Activated naive CD8-positive, alpha-beta T cell treated with anti-CD3 and anti-CD28 coated beads, Interleukin-2, amount 10 ng/mL, durations not matched to agents 7 days and 5 days (primary cell): ENCODE measurements around the gene IARS1. TPM values are rescaled to one million over a fixed set of nuclear protein-coding genes. Genes with fewer than 3 reads are reported as not detected.

ENCODE experiments used
- ATAC-seq: fragments of 150-1000 bp; cut with Tn5 transposase; one replicate; pipeline ENCODE4 v1.10.0; 2021; ENCODE audit warnings: low read depth, moderate library complexity
- POLR2A ChIA-PET: fragments of 350-600 bp; sonication (Branson Sonifier 250); formaldehyde crosslinking; loops from one replicate; lab custom pipeline; 2021; ENCODE audit warnings: antibody characterized with exemption; lab: Charles Lee
- DNase-seq: peaks from one replicate; pipeline ENCODE4 v3.0.0; 2021
- H3K27ac Mint-ChIP-seq: one replicate; pipeline ENCODE4 v1.8.0; 2022; ENCODE audit warnings: mild to moderate bottlenecking, mixed read lengths
- H3K27me3 Mint-ChIP-seq: one replicate; pipeline ENCODE4 v1.8.0; 2022; ENCODE audit warnings: mild to moderate bottlenecking, moderate library complexity, mixed read lengths
- H3K36me3 Mint-ChIP-seq: one replicate; pipeline ENCODE4 v1.8.0; 2021; ENCODE audit warnings: mild to moderate bottlenecking, mixed read lengths
- H3K4me1 Mint-ChIP-seq: one replicate; pipeline ENCODE4 v1.8.0; 2021; ENCODE audit warnings: mixed read lengths
- H3K4me3 Mint-ChIP-seq: one replicate; pipeline ENCODE4 v1.8.0; 2022; ENCODE audit warnings: mild to moderate bottlenecking, moderate library complexity, mixed read lengths
- H3K9me3 Mint-ChIP-seq: one replicate; pipeline ENCODE4 v1.8.0; 2021; ENCODE audit warnings: mixed read lengths
- total RNA-seq, 2 experiments: library from RNA; stranded (reverse); gene quantifications; one replicate each; pipeline ENCODE4 v1.2.3, GENCODE V29; 2021

The IARS1 gene
- total RNA-seq, 2 experiments from 2014 or later = 120 to 123 TPM

DNA sequence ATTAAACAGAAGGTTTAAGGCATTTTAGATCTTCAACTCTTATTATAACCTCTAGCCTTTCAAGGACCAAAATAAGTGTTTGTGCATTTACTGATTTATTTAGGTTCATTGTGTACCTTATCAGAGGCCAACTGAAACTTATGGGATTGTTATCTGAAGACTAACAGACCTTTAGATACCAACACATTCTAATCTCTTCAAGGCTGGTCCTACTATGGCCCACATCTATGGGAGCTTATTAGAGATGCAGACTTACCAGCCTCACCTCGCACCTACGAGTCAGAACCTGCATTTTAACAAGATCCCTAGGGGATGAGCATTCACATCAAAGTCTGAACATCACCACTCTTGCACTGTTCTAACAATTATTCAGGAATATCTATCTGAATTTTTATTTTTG is 1.9 kb downstream of the IARS1 start:
- Mint-ChIP-seq H3K9me3 (no peaks in the 10 kb centered on the region), H3K4me1 (peaks cover 41% of the 10 kb centered on the region), H3K27ac (peak overlapping the region; percentile 99), H3K27me3 (no peaks in the 10 kb centered on the region), H3K36me3 (peaks cover 21% of the 10 kb centered on the region), H3K4me3 (peak overlapping the region; percentile 98)
- POLR2A ChIA-PET = interaction anchor here (0.6 to 1.0 kb wide), 2 partner anchors 34 to 1381 kb away, joined by 3 to 6 read pairs; partner anchors contain the start of genes CENPP and NOL8
- ATAC-seq (no peak), DNase-seq (no peak)

DNA sequence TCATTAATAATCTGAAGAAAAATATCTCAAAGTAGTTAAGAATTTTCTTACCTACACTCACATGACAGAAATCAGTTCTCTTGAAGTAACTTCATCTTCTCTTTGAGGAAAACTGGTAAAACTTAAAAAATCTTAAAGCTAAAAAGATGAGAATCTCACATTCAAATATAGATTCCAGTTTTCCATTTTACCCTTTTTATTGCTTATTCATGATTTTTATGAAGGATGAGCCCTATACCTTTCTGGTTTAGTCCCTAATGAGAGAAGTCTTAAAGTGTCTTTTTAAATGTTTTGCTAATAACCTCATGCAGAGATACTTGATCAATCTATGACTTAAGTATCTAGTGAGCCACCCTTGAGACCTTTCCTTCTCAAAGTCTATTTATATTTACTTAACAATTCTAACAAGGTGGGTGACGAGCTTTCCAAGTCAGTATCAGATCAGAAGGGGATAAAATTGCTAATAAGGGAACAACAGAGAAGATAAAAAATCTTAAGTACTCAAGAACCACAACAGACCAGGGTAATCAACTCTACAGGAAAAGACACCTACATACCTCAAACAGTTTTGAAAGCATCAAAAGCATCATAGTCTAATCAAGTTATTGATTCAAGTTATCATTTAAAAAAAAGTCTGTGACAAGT is 2.6 kb downstream of the IARS1 start:
- ATAC-seq = no peak
- Mint-ChIP-seq H3K4me1 (peaks cover 41% of the 10 kb centered on the region), H3K36me3 (peaks cover 21% of the 10 kb centered on the region), H3K4me3 (peak overlapping the region; percentile 32), H3K27me3 (no peaks in the 10 kb centered on the region), H3K9me3 (no peaks in the 10 kb centered on the region), H3K27ac (peak overlapping the region; percentile 99)
- no peak for DNase-seq
- POLR2A ChIA-PET = no interaction called here

DNA sequence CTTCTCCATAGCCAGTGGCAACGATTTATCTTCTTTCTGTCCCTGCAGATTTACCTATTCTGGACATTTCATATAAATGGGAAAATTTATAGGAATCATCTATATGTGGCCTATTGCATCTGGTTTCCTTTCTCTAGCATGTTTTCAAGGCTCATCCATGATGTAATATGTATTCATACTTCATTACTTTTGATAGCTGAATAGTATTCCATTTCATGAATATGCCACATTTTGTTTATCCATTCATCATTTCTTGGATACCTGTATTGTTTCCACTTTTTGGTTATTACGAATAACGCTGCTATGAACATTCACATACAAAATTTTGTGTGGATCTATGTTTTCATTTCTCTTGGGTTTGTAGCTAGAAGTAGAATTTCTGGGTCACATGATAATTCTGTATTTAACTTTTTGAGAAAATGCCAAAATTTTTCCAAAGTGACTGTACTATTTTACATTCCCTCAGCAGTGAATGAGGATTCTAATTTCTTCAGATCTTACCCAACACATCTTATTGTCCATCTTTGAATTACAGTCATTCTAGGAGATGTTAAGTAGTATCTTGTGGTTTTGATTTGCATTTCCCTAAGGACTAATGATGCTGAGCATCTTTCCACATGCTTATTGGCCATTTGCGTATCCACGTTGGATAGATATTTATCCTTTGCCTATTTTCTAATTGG is 3.6 kb downstream of the IARS1 start:
- Mint-ChIP-seq H3K4me3 (no peak overlapping the region), H3K27ac (no peak overlapping the region)
- POLR2A ChIA-PET = no interaction called here

DNA sequence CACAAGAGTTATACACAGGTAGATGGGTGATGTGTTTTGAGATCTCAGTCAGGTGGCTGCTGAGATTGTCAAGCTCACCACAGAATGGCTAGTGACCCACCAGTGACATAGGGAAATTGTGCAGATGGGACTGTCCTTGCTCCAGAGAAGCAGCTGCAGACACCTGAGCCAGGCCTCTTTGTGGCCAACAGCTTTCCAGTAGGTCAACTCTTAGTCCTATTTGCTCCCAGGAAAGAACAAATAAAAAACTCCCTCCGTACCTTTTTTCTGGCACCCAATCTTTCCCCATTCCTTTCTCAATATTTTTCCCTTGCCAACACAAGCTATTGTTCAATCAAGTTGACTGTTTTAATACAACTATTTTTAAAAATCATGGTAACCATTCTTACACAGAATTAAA is 14.2 kb downstream of the IARS1 start:
- Mint-ChIP-seq H3K27ac (peak overlapping the region; percentile 7), H3K4me1 (peaks cover 30% of the 10 kb centered on the region), H3K4me3 (no peak overlapping the region), H3K27me3 (no peaks in the 10 kb centered on the region), H3K36me3 (peaks cover 35% of the 10 kb centered on the region), H3K9me3 (no peaks in the 10 kb centered on the region)
- POLR2A ChIA-PET = interaction anchor here (1.6 kb wide), 1 partner anchor 10 kb away, joined by 4 read pairs; no protein-coding TSS in a partner anchor
- ATAC-seq (no peak), DNase-seq (no peak)

More for the DNA sequence above, 3.6 kb downstream of the IARS1 start:
- Mint-ChIP-seq H3K27me3 (no peaks in the 10 kb centered on the region), H3K36me3 (peaks cover 29% of the 10 kb centered on the region), H3K9me3 (no peaks in the 10 kb centered on the region), H3K4me1 (peaks cover 37% of the 10 kb centered on the region)
- ATAC-seq (no peak), DNase-seq (no peak)

DNA sequence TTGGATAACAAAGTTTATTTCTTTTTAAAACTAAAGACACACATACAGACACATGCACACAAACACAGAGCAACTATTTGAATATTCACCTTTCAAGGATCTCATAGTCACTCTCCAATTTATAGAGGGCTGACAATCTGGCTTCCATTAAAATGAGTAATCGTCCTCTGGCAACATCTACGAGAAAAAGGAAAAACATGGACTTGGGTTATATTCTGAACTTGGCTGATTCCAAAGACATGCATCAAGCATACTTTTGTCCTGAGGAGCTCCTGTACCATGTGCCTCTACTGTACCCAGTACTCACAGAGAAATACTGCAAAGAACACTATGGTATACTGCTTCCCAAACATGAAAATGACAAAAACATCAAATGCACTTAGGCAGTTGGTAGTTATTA is 15.4 kb downstream of the IARS1 start:
- H3K4me1 Mint-ChIP-seq = peaks cover 30% of the 10 kb centered on the region
- ATAC-seq (no peak), DNase-seq (no peak)
- POLR2A ChIA-PET = interaction anchor here (1.1 to 1.6 kb wide), 2 partner anchors 9 to 386 kb away, joined by 3 to 4 read pairs; no protein-coding TSS in a partner anchor
- H3K4me3 Mint-ChIP-seq = no peak overlapping the region
- H3K9me3 Mint-ChIP-seq = no peaks in the 10 kb centered on the region
- H3K27ac Mint-ChIP-seq = peak overlapping the region; percentile 60
- no peaks in the 10 kb centered on the region for H3K27me3 Mint-ChIP-seq
- peaks cover 39% of the 10 kb centered on the region for H3K36me3 Mint-ChIP-seq

DNA sequence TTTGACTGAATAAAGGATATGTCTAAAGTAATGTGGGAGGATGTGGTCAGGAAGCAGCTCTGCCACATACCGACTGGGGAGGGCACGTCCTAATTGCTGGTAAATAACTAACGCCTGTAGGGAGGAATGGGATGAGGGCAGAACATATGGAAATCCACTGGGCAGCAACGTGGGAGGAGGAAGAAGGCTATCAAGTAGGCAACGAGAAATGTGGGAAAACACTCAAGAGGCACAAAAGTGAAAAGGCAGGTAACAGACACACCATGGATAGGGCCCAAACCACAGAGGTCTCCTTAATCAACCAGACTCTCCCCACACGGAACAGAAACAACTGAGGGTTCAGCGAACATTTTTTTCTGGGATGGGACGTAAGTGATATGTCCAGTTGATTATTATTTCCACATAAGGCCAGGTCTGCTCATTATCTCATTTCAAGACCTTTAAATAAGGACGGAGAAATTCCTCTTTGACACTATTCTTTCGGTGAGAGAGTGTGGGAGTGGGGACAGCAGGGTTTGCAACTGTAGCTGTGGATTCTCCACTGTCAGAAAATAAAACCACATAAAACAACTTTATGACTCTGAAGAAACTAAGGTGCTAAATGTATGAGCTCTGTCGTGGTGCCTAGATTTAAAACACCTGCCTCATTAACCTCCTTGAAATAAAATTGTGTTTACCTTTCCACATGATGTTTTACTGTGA is 17.0 kb downstream of the IARS1 start:
- DNase-seq = no peak
- POLR2A ChIA-PET = interaction anchor here (1.0 kb wide), 1 partner anchor 49 kb away, joined by 3 read pairs; the partner anchor contains the start of gene CENPP
- Mint-ChIP-seq H3K27ac (peak overlapping the region; percentile 70), H3K9me3 (no peaks in the 10 kb centered on the region), H3K4me1 (peaks cover 30% of the 10 kb centered on the region), H3K27me3 (no peaks in the 10 kb centered on the region), H3K4me3 (peak overlapping the region; percentile 64), H3K36me3 (peaks cover 38% of the 10 kb centered on the region)
- peak; percentile 47 for ATAC-seq

DNA sequence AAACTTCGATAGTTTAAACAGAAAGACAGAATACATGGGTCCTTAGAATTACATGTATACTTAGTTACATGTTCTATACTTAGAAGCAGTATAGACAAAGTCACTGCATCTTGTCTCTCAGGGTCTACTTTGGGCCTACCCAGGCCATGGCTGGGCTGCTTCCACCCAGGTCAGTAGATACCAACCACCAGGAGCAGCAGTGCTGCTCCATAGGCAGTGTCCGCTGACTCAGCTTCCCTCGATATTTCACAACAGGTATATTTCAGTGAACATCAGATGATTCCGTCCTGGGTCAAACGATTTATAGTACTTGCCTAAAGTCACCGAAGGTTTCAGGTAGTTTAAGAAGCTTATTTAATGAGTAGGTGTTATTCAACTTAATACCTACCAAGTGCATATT is 18.0 kb downstream of the IARS1 start:
- ATAC-seq = no peak
- H3K27ac Mint-ChIP-seq = peak overlapping the region; percentile 70
- H3K36me3 Mint-ChIP-seq = peaks cover 40% of the 10 kb centered on the region
- no peak for DNase-seq
- H3K4me3 Mint-ChIP-seq = peak overlapping the region; percentile 64
- H3K9me3 Mint-ChIP-seq = no peaks in the 10 kb centered on the region
- POLR2A ChIA-PET = no interaction called here
- H3K27me3 Mint-ChIP-seq = no peaks in the 10 kb centered on the region
- H3K4me1 Mint-ChIP-seq = peaks cover 30% of the 10 kb centered on the region

DNA sequence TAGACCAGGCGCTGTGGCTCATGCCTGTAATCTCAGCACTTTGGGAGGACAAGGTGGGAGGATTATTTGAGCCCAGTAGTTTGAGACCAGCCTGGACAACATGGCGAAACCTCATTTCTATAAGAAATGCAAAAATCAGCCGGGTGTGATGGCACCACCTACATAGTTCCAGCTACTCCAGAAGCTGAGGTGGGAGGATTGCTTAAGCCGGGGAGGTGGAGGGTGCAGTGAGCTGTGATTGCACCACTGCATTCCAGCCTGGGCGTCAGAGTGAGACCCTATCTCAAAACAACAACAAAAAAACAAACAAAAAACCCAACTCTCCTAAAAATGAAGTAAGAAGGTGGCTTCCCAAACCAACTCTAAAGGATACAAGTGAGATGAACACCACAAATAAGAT is 23.0 kb downstream of the IARS1 start:
- Mint-ChIP-seq H3K9me3 (no peaks in the 10 kb centered on the region), H3K4me1 (peaks cover 4% of the 10 kb centered on the region), H3K27me3 (no peaks in the 10 kb centered on the region)

DNA sequence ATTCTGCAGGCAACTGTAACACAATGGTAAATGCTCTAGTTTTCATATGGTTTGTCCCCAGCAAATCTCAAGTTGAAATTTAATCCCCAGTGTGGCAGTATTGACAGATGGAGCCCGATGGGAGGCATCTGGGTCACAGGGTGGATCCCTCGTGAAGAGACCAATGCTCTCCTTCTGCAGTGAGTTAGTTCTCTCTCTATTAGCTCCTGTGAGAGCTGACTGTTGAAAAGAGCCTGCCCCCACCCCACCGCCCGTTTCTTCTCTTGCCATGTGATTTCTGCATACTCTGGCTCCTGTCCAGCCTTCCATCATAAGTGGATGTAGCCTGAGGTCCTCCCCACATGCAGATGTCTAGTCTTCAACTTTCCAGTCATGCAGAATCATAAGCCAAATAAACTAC is 27.0 kb downstream of the IARS1 start:
- no peaks in the 10 kb centered on the region for H3K27me3 Mint-ChIP-seq
- POLR2A ChIA-PET = no interaction called here
- ATAC-seq (no peak), DNase-seq (no peak)
- H3K4me1 Mint-ChIP-seq = peaks cover 3% of the 10 kb centered on the region
- no peak overlapping the region for H3K4me3 Mint-ChIP-seq
- H3K36me3 Mint-ChIP-seq = peaks cover 22% of the 10 kb centered on the region
- no peak overlapping the region for H3K27ac Mint-ChIP-seq
- no peaks in the 10 kb centered on the region for H3K9me3 Mint-ChIP-seq

More for the DNA sequence above, 23.0 kb downstream of the IARS1 start:
- H3K27ac Mint-ChIP-seq = no peak overlapping the region
- ATAC-seq (no peak), DNase-seq (no peak)
- no peak overlapping the region for H3K4me3 Mint-ChIP-seq
- POLR2A ChIA-PET = no interaction called here
- H3K36me3 Mint-ChIP-seq = peaks cover 26% of the 10 kb centered on the region

DNA sequence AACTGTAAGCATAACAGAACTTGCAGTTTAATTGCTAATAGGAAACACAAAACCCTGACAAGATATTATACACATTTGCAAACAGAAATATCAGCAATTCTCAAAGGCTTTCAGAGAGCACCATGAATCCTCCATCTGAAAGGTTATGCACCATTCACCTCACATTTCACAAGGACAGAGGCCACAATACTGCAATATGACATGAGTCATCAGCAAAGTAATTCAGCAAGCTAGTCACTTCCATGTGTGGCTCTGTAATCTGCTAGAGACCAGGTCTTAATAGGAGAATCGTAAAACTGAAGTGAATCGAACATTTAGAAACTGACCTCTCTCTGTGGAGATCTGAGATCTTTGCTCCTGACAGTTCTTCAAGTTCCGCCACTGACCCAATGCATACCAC is 28.3 kb downstream of the IARS1 start:
- no peaks in the 10 kb centered on the region for H3K9me3 Mint-ChIP-seq
- H3K4me1 Mint-ChIP-seq = peaks cover 3% of the 10 kb centered on the region
- no peak overlapping the region for H3K4me3 Mint-ChIP-seq
- POLR2A ChIA-PET = no interaction called here
- no peak for DNase-seq
- no peak for ATAC-seq
- no peaks in the 10 kb centered on the region for H3K27me3 Mint-ChIP-seq
- H3K36me3 Mint-ChIP-seq = peaks cover 17% of the 10 kb centered on the region
- H3K27ac Mint-ChIP-seq = no peak overlapping the region

DNA sequence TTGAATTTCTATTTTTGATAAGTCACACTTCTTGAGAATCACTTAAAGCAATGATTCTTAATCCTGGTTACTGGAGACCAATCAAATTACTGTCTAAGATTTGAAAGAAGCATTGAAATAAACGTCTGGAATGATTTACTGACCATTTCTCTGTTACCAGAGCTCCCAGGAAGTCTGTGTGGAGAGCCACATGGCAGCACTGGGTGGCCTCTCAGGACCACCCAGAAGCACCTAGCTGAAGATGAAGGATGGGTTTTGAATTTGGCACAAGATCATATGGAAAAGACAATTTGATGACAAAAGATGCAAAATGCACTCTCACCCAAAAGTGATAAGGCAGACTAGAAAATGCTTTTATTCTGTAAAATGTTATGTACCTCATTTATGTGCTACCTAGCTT is 30.4 kb downstream of the IARS1 start:
- Mint-ChIP-seq H3K9me3 (no peaks in the 10 kb centered on the region), H3K36me3 (peaks cover 16% of the 10 kb centered on the region), H3K27ac (peak overlapping the region; percentile 8), H3K4me1 (peaks cover 2% of the 10 kb centered on the region), H3K27me3 (no peaks in the 10 kb centered on the region), H3K4me3 (no peak overlapping the region)
- POLR2A ChIA-PET = no interaction called here
- DNase-seq (no peak), ATAC-seq (no peak)

DNA sequence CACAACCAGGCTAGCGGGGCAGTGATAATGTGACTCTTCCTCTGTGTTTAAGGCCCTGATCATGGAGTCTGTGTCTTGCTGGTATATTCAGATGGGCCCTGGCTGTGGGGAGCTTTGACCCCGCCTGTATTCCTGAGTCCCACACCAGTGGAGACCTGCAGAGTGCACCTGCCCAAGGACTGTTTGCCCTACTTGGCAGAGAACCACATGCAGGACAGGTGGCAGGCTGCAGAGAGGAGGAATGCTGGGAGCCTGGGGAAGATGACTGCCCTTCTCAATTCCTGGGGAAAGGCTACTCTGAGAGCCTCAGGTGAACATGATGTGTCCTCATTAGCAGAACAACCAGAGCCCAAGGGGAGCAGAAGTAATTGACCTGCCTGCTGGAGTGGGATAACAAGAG is 36.2 kb downstream of the IARS1 start:
- no peak for DNase-seq
- no peak for ATAC-seq
- Mint-ChIP-seq H3K9me3 (no peaks in the 10 kb centered on the region), H3K4me1 (no peaks in the 10 kb centered on the region), H3K27ac (no peak overlapping the region), H3K27me3 (no peaks in the 10 kb centered on the region), H3K36me3 (peaks cover 13% of the 10 kb centered on the region), H3K4me3 (no peak overlapping the region)
- POLR2A ChIA-PET = no interaction called here
